ENCODE measurements around the gene EPN2. TPM values are rescaled to one million over a fixed set of nuclear protein-coding genes. Genes with fewer than 3 reads are reported as not detected.

EPN2 gene
- total RNA-seq, 6 donors from 2014 or later, result 26.3 to 64.5 (median 47.9) TPM

DNA sequence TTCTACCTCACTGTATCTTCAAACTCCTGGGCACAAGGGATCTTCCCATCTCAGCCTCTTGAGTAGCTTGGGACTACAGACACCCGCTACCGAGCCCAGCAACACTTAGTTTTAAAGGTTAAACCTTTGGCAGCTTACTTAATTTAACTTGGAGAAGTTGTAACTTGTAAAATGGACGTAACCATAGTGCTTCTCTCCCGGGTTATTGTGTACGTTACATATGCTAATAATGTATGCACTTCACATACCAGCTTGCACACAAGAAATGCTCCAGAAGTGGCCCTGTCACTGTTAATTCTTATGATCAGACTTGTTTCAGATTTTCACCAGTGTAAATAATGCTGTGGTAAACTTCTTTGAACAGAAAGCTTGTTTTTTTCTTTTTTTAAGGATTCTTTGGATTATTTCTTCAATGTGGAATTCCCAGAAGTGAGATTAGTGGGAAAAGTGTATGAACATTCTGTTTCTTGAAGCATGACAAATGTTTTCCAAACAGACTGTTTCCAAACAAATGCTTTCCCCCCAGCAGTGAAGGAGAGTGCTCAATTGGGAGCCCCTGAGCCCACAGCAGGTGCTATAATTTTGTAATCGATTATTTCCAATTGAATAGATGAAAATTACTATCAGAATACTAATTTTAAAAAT is 61.5 kb downstream of the EPN2 start:
- Histone ChIP-seq H3K4me1 (peaks cover 30 to 51% (median 39%) of the 10 kb centered on the region in 4 donors), H3K36me3 (no peaks in the 10 kb centered on the region), H3K27ac (peak overlapping the region in 2 of 4 donors; percentile 23 to 64), H3K9me3 (no peaks in the 10 kb centered on the region), H3K4me3 (no peak overlapping the region), H3K27me3 (no peaks in the 10 kb centered on the region)
- no peak for ATAC-seq (ENCODE audit: low FRiP score in 2 of 2)
- WGBS, 2 donors, result 58 to 65% methylated on average over 6 of the region's 6 CpGs
- TF ChIP-seq, protein P1, sequence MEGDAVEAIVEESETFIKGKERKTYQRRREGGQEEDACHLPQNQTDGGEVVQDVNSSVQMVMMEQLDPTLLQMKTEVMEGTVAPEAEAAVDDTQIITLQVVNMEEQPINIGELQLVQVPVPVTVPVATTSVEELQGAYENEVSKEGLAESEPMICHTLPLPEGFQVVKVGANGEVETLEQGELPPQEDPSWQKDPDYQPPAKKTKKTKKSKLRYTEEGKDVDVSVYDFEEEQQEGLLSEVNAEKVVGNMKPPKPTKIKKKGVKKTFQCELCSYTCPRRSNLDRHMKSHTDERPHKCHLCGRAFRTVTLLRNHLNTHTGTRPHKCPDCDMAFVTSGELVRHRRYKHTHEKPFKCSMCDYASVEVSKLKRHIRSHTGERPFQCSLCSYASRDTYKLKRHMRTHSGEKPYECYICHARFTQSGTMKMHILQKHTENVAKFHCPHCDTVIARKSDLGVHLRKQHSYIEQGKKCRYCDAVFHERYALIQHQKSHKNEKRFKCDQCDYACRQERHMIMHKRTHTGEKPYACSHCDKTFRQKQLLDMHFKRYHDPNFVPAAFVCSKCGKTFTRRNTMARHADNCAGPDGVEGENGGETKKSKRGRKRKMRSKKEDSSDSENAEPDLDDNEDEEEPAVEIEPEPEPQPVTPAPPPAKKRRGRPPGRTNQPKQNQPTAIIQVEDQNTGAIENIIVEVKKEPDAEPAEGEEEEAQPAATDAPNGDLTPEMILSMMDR (IDR thresholded peaks at IDR 0.05), result no peak
- TF ChIP-seq POLR2AphosphoS5 (IDR thresholded peaks at IDR 0.05) (no peak), EP300 (IDR thresholded peaks at IDR 0.05) (no peak), POLR2A (IDR thresholded peaks at IDR 0.05) (no peak)
- DNase-seq, result no peak

DNA sequence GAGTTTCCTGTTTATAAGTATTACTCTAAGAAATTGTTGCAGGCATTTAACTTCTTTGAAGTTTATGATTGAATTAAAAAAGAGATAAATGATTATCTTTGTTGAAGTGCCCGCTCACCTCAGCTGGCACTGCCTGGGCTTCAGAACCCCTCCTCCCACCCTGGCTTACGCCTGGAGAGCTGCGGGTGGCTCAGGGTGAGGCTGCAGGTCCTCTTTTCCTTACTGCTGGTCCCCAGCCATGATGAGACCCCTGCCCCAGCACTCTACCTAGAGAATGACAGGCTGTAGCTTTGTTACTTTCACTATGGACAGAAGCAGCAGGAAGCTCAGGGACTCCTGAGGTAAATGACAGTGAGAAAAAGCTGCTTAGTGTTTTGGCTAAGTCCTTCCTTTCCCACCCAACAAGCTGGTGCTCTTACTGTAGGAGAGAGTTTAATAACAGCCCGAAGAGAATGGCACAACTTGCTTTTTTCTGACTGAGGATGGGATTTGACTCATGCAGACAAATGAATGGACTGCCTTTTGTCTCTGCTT is 62.1 kb downstream of the EPN2 start:
- no peaks in the 10 kb centered on the region for H3K9me3 ChIP-seq
- peaks cover 33 to 57% (median 45%) of the 10 kb centered on the region in 4 donors for H3K4me1 ChIP-seq
- H3K27me3 ChIP-seq, result no peaks in the 10 kb centered on the region
- 57 to 60% methylated on average over 4 of the region's 4 CpGs for WGBS, 2 donors
- peak overlapping the region in 3 of 4 donors; percentile 18 to 27 (median 23) for H3K27ac ChIP-seq
- no peak for DNase-seq
- H3K4me3 ChIP-seq, result no peak overlapping the region
- ATAC-seq (ENCODE audit: low FRiP score in 2 of 2), result no peak
- TF ChIP-seq, protein P1 (IDR thresholded peaks at IDR 0.05), result no peak
- TF ChIP-seq EP300 (IDR thresholded peaks at IDR 0.05) (no peak), POLR2A (IDR thresholded peaks at IDR 0.05) (no peak), POLR2AphosphoS5 (IDR thresholded peaks at IDR 0.05) (no peak)
- H3K36me3 ChIP-seq, result no peaks in the 10 kb centered on the region

DNA sequence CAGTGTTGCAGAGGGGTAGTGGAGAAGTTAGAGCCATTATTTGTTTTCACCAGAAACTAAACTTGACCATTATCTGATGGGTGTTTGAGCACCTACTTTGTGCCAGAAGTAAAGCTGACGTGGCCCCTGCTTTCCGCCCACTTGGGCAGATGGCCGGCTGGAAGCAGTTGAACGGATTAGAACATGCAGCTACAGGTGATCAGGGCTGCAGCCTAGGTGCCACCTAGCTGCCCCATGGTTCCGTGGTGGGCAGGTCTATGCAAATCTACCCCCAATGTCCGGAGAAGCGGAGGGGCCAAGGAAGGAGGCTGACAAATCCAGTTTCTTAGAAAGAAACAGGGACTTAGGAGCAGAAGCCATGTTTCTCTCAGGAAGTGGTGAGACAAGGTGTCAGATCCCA is 62.7 kb downstream of the EPN2 start:
- 91 to 97% methylated on average over 7 of the region's 7 CpGs for WGBS, 2 donors
- no peak for TF ChIP-seq POLR2A (IDR thresholded peaks at IDR 0.05)
- TF ChIP-seq POLR2AphosphoS5 (IDR thresholded peaks at IDR 0.05), result no peak
- TF ChIP-seq, protein P1 (IDR thresholded peaks at IDR 0.05), result no peak
- TF ChIP-seq EP300 (IDR thresholded peaks at IDR 0.05), result no peak
- DNase-seq, result no peak
- Histone ChIP-seq H3K36me3 (no peaks in the 10 kb centered on the region), H3K4me3 (no peak overlapping the region), H3K27me3 (no peaks in the 10 kb centered on the region), H3K4me1 (peaks cover 39 to 63% (median 51%) of the 10 kb centered on the region in 4 donors), H3K27ac (peak overlapping the region in 2 of 4 donors; percentile 18 to 27), H3K9me3 (no peaks in the 10 kb centered on the region)
- ATAC-seq (ENCODE audit: low FRiP score in 2 of 2), result no peak

DNA sequence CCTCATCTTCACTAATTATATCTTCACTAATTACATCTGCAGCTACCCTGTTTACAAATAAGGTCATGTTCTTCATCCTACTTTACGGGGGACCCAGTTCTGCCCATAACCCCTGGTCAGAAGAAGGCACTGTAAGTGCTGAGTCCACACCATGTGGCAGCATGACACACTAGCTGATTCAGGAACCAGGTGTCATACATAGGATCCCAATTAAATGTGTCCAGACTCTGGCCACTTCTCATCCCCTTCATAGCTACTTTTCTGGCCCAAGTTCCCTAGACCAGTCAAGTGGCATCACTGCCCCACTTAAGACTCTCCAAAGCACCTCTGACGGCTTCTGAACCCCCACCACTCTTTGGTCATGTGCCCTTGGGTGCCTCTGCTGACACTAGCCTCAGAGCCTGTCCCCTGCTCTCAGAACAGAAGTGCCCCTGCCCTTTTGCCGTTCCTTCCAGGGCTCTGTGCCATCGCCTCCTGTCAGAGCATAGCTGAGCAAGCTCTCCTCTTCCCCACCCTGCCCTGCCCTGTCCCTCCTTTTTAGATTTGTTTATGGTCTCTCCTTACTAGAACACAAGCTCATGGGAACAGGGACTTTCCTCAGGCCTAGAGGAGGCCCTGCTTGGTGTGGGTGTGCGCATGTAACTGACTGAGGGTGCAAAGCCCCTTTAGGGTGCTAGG is 64.2 kb downstream of the EPN2 start:
- Histone ChIP-seq H3K4me3 (no peak overlapping the region), H3K9me3 (no peaks in the 10 kb centered on the region), H3K27me3 (no peaks in the 10 kb centered on the region), H3K27ac (peak overlapping the region; percentile 60 to 80 (median 72)), H3K4me1 (peaks cover 54 to 73% (median 66%) of the 10 kb centered on the region in 4 donors), H3K36me3 (no peaks in the 10 kb centered on the region)
- WGBS, 2 donors, result 53 to 56% methylated on average over 4 to 5 of the region's 5 CpGs
- ATAC-seq (ENCODE audit: low FRiP score in 2 of 2) (peak; percentile 38 to 78), DNase-seq (peak in 1 of 2 donors; percentile 79)
- TF ChIP-seq EP300 (IDR thresholded peaks at IDR 0.05) (peak in 1 of 4 donors; percentile 27), POLR2AphosphoS5 (IDR thresholded peaks at IDR 0.05) (peak in 1 of 2 donors; percentile 30), POLR2A (IDR thresholded peaks at IDR 0.05) (no peak)
- TF ChIP-seq, protein P1 (IDR thresholded peaks at IDR 0.05), result no peak
